ENCODE measurements around the gene KYAT1. TPM values are rescaled to one million over a fixed set of nuclear protein-coding genes. Genes with fewer than 3 reads are reported as not detected.

The KYAT1 gene
- total RNA-seq, 1 donor from 2014 or later, result 9.5 TPM

- DNase-seq (ENCODE audit: low read depth) (no peak), FAIRE-seq (no peak)
- Histone ChIP-seq H3K36me3 (ENCODE audit: control insufficient read depth, insufficient read depth, low read length) (peaks cover 20% of the 10 kb centered on the region), H3K27me3 (ENCODE audit: control insufficient read depth, insufficient read depth, low read length) (no peaks in the 10 kb centered on the region), H3K4me3 (ENCODE audit: low read depth, low read length) (no peak overlapping the region)
- no peak for TF ChIP-seq CTCF (IDR thresholded peaks at IDR 0.05; ENCODE audit: insufficient read depth, low read length, severe bottlenecking)
These were observed 11.6 kb upstream of the KYAT1 start for GRCh38 chr9:128893354-128893753.

- DNase-seq (ENCODE audit: low read depth), result peak; percentile 91
- FAIRE-seq, result peak; percentile 50
- TF ChIP-seq CTCF (IDR thresholded peaks at IDR 0.05; ENCODE audit: insufficient read depth, low read length, severe bottlenecking), result no peak
- Histone ChIP-seq H3K4me3 (ENCODE audit: low read depth, low read length) (no peak overlapping the region), H3K27me3 (ENCODE audit: control insufficient read depth, insufficient read depth, low read length) (no peaks in the 10 kb centered on the region), H3K36me3 (ENCODE audit: control insufficient read depth, insufficient read depth, low read length) (peaks cover 22% of the 10 kb centered on the region)
These were observed 10.6 kb upstream of the KYAT1 start for GRCh38 chr9:128892221-128892921.

GRCh38 chr9:128891321-128892220 lies 9.8 kb upstream of the KYAT1 start:
- DNase-seq (ENCODE audit: low read depth) (peak; percentile 36), FAIRE-seq (no peak)
- H3K27me3 ChIP-seq (ENCODE audit: control insufficient read depth, insufficient read depth, low read length), result no peaks in the 10 kb centered on the region
- H3K4me3 ChIP-seq (ENCODE audit: low read depth, low read length), result no peak overlapping the region
- TF ChIP-seq CTCF (IDR thresholded peaks at IDR 0.05; ENCODE audit: insufficient read depth, low read length, severe bottlenecking), result no peak
- H3K36me3 ChIP-seq (ENCODE audit: control insufficient read depth, insufficient read depth, low read length), result peaks cover 23% of the 10 kb centered on the region

- FAIRE-seq (no peak), DNase-seq (ENCODE audit: low read depth) (no peak)
- Histone ChIP-seq H3K27me3 (ENCODE audit: control insufficient read depth, insufficient read depth, low read length) (no peaks in the 10 kb centered on the region), H3K36me3 (ENCODE audit: control insufficient read depth, insufficient read depth, low read length) (peaks cover 24% of the 10 kb centered on the region), H3K4me3 (ENCODE audit: low read depth, low read length) (no peak overlapping the region)
- TF ChIP-seq CTCF (IDR thresholded peaks at IDR 0.05; ENCODE audit: insufficient read depth, low read length, severe bottlenecking), result no peak
These were observed 6.2 kb upstream of the KYAT1 start for GRCh38 chr9:128887914-128888350.

GRCh38 chr9:128887049-128887448 lies 5.3 kb upstream of the KYAT1 start:
- no peak for TF ChIP-seq CTCF (IDR thresholded peaks at IDR 0.05; ENCODE audit: insufficient read depth, low read length, severe bottlenecking)
- Histone ChIP-seq H3K36me3 (ENCODE audit: control insufficient read depth, insufficient read depth, low read length) (peaks cover 24% of the 10 kb centered on the region), H3K27me3 (ENCODE audit: control insufficient read depth, insufficient read depth, low read length) (no peaks in the 10 kb centered on the region), H3K4me3 (ENCODE audit: low read depth, low read length) (no peak overlapping the region)
- no peak for FAIRE-seq
- no peak for DNase-seq (ENCODE audit: low read depth)

Measured in bronchial epithelial cell (primary cell).